RWPE2 (cell line): ENCODE results near the gene KCTD7.
"Not testable (repeated sequence)": the region's sequence is repeated elsewhere in the genome, so short reads cannot be mapped to it uniquely, and the experiment has no call there.

Experiments
- ATAC-seq: fragments of 200-7000 bp; cut with Tn5 transposase; 3 replicates; pipeline ENCODE4 v1.9.1; 2021; ENCODE audit warnings: low read depth
- DNase-seq: peaks from one replicate; pipeline ENCODE4 v3.0.0-alpha.2; 2020; ENCODE audit warnings: low spot score
- H3K27ac ChIP-seq: fragments of 450-650 bp; 2 replicates; pipeline ENCODE4 v1.5.1; 2017; ENCODE audit warnings: mild to moderate bottlenecking; ENCODE audit not compliant: poor library complexity, severe bottlenecking
- H3K27me3 ChIP-seq: fragments of 250-450 bp; sonication (Bioruptor Pico); 2 replicates; pipeline ENCODE4 v1.5.1; 2021; ENCODE audit warnings: mild to moderate bottlenecking, moderate library complexity; ENCODE audit not compliant: insufficient read depth, poor library complexity, severe bottlenecking
- H3K36me3 ChIP-seq: fragments of 250-450 bp; sonication (Bioruptor Pico); 2 replicates; pipeline ENCODE4 v1.5.1; 2020; ENCODE audit warnings: low read depth, mild to moderate bottlenecking, moderate library complexity
- H3K4me1 ChIP-seq: fragments of 250-450 bp; sonication (Bioruptor Pico); 2 replicates; pipeline ENCODE4 v1.5.1; 2021; ENCODE audit warnings: mild to moderate bottlenecking, moderate library complexity; ENCODE audit not compliant: insufficient read depth, poor library complexity, severe bottlenecking
- H3K4me3 ChIP-seq: fragments of 250-450 bp; sonication (Bioruptor Pico); 2 replicates; pipeline ENCODE4 v1.5.1; 2021; ENCODE audit warnings: mild to moderate bottlenecking, moderate library complexity; ENCODE audit not compliant: severe bottlenecking
- H3K9me3 ChIP-seq: fragments of 250-450 bp; sonication (Bioruptor Pico); 2 replicates; pipeline ENCODE4 v1.5.1; 2021; ENCODE audit warnings: mild to moderate bottlenecking, moderate library complexity; ENCODE audit not compliant: severe bottlenecking
- TF ChIP-seq, protein P1 (sequence below): fragments of 450-650 bp; IDR thresholded peaks from one replicate; pipeline ENCODE4 v1.5.1; 2017; ENCODE audit warnings: mild to moderate bottlenecking, moderate library complexity; ENCODE audit not compliant: poor library complexity, severe bottlenecking

Gene KCTD7

DNA sequence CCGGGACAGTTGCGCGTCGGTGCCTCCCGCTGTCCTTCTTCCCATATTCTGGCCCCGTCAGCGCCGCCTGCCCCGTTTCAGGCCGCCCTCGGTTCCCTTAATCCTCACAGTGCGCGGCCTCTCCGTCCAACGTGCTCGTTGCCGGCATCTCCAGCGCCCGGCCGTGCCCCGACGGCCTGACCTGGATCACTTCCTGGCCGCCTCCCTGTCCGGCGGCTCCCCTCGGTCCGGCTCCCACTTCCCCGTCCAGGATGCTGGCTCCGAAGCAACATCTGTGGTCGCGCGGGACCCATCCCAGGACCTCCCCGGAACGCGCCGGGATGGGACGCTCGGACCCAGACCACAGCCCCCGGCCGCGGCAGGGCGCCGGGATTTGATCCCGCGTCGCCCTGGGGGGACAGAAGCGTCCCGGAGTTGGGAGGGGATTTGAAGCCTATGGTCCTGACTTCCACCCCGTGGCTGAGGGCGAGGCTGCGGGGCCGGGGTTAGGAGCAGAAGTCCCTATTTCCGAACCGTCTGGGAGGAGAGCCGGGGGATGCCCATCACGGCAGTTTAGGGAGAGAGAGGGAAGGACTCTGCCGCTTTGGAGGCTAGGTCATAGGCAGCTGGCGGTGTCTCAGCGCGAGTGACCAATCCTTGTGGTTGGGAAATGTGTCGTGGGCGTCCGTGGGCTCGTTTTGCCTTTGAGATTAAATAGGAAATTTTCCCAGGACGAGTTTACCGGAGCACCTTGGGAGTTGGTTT, 53.8 kb downstream of the KCTD7 start:
- Histone ChIP-seq H3K27ac (peak overlapping the region; percentile 53), H3K27me3 (no peaks in the 10 kb centered on the region), H3K36me3 (no peaks in the 10 kb centered on the region; the same call in 1 of the 2 replicates), H3K4me1 (peaks cover 4% of the 10 kb centered on the region), H3K4me3 (peak overlapping the region; percentile 67), H3K9me3 (no peaks in the 10 kb centered on the region)
- TF ChIP-seq, protein P1, sequence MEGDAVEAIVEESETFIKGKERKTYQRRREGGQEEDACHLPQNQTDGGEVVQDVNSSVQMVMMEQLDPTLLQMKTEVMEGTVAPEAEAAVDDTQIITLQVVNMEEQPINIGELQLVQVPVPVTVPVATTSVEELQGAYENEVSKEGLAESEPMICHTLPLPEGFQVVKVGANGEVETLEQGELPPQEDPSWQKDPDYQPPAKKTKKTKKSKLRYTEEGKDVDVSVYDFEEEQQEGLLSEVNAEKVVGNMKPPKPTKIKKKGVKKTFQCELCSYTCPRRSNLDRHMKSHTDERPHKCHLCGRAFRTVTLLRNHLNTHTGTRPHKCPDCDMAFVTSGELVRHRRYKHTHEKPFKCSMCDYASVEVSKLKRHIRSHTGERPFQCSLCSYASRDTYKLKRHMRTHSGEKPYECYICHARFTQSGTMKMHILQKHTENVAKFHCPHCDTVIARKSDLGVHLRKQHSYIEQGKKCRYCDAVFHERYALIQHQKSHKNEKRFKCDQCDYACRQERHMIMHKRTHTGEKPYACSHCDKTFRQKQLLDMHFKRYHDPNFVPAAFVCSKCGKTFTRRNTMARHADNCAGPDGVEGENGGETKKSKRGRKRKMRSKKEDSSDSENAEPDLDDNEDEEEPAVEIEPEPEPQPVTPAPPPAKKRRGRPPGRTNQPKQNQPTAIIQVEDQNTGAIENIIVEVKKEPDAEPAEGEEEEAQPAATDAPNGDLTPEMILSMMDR = no peak
- DNase-seq (no peak), ATAC-seq (peak; percentile 40)

DNA sequence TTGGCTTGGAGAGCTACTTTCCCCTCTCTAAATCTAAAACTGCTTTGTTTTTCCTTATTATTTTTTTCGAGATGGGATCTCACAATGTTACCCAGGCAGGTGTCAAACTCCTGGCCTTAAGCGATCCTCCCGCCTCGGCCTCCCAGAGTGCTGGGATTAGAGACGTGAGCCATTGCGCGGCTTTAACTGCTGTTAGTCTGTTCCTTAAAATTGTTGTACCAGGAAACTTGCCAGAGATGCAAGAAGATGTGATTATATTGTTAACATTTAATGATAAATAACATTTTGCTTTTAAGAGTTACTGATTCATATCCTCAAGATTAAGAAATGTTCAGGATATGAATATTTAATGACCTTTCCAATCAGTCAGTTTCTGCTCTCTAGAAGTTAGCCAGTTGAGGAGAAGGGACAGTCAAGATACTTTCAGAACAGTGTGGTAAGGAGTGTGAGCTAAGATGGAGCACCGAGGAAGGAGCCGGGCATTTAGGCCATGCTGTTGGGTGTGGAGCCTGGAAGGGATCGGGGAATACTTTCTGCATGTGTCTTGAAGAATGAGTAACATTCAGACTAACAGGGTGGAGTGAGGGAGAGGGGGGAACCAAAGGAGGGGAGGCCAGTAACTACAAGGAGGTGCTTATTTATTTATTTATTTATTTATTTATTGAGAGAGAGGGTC, 54.6 kb downstream of the KCTD7 start:
- peak overlapping the region; percentile 53 for H3K27ac ChIP-seq
- not testable (repeated sequence) for DNase-seq, H3K4me1 ChIP-seq, H3K9me3 ChIP-seq, H3K36me3 ChIP-seq, H3K27me3 ChIP-seq
- H3K4me3 ChIP-seq = peak overlapping the region; percentile 67
- peak; percentile 57 for ATAC-seq

DNA sequence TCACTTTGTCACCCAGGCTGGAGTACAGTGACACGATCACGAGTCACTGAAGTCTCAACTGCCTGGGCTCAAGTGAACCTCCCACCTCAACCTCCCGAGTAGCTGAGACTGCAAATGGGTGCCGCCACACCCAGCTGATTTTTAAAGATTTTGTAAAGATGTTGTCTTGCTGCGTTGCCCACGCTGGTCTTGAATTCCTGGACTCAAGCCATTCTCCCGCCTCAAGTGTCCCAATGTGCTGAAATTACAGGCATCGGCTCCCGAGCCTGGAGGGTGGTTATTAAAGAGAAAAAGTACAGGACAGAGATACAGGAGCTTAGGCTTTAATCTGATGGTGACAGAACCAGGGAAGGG, 55.1 kb downstream of the KCTD7 start:
- Histone ChIP-seq H3K36me3 (peaks cover 4% of the 10 kb centered on the region), H3K4me3 (no peak overlapping the region), H3K4me1 (peaks cover 4% of the 10 kb centered on the region), H3K27me3 (no peaks in the 10 kb centered on the region), H3K27ac (peak overlapping the region; percentile 53), H3K9me3 (peaks cover 6% of the 10 kb centered on the region)
- ATAC-seq (no peak), DNase-seq (no peak)
- TF ChIP-seq, protein P1 = no peak

DNA sequence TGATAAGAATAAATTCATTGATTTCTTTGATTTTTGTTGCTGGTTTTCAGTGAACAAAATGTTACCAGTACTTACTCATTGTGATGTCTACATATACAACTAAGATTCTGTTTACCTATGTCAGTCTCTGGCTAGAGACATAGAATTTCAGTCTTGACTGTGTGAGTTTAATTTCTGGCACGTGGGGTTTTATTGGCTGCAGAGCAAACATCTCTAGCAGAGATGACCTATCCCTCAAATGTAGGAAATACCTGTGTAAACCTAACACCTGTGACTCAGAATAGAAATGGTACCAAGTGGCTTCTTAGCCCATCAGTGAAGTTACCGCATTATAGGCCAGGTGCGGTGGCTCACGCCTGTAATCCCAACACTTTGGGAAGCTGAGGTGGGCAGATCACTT, 57.0 kb downstream of the KCTD7 start:
- DNase-seq, H3K4me1 ChIP-seq, H3K27me3 ChIP-seq, H3K36me3 ChIP-seq, H3K9me3 ChIP-seq, ATAC-seq, H3K4me3 ChIP-seq: not testable (repeated sequence)
- peak overlapping the region; percentile 2 for H3K27ac ChIP-seq

DNA sequence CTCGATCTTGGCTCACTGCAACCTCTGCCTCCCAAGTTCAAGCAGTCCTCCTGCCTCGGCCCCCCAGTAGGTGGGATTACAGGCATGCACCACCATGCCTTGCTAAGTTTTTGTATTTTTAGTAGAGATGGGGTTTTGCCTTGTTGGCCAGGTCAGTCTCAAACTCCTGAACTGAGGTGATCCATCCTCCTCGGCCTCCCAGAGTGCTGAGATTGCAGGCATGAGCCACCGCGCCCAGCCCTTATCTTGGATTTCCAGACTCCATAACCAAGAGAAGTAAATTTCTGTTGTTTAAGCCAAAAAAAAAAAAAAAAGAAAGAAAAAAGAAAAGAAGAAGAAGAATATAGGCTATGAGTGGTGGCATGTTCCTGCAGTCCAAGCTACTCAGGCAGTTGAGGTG, 58.5 kb downstream of the KCTD7 start:
- Histone ChIP-seq H3K36me3 (peaks cover 9% of the 10 kb centered on the region), H3K27ac (no peak overlapping the region), H3K4me1 (peaks cover 4% of the 10 kb centered on the region), H3K9me3 (peaks cover 6% of the 10 kb centered on the region), H3K27me3 (no peaks in the 10 kb centered on the region), H3K4me3 (no peak overlapping the region)
- DNase-seq = no peak
- no peak for ATAC-seq
- TF ChIP-seq, protein P1 = no peak

DNA sequence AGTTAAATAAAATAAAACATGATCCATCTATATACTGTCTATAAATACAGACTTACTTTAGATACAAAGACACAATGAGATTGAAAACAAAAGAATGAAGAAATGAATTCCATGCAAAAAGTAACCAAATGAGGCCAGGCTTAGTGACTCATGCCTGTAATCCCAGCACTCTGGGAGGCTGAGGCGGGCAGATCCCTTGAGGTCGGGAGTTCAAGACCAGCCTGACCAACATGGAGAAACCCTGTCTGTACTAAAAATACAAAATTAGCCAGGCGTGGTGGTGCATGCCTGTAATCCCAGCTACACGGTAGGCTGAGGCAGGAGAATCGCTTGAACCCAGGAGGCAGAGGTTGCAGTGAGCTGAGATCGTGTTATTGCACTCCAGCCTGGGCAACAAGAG, 59.0 kb downstream of the KCTD7 start:
- H3K9me3 ChIP-seq, H3K27me3 ChIP-seq, H3K4me1 ChIP-seq, H3K27ac ChIP-seq, ATAC-seq, DNase-seq, H3K36me3 ChIP-seq, H3K4me3 ChIP-seq: not testable (repeated sequence)
